HG03045 (cell line): ENCODE results near the gene MAP4K3.
"Not testable (repeated sequence)": the region's sequence is repeated elsewhere in the genome, so short reads cannot be mapped to it uniquely, and the experiment has no call there.

ENCODE experiments used
- ATAC-seq: cut with Tn5 transposase; IDR thresholded peaks from one replicate; pipeline ENCODE4 v1.9.1; 2021; ENCODE audit warnings: mild to moderate bottlenecking, moderate library complexity; ENCODE audit not compliant: unreplicated experiment

MAP4K3 gene

GRCh38 chr2:39409697-39410389, 27.2 kb downstream of the MAP4K3 start:
- ATAC-seq = no peak

DNA sequence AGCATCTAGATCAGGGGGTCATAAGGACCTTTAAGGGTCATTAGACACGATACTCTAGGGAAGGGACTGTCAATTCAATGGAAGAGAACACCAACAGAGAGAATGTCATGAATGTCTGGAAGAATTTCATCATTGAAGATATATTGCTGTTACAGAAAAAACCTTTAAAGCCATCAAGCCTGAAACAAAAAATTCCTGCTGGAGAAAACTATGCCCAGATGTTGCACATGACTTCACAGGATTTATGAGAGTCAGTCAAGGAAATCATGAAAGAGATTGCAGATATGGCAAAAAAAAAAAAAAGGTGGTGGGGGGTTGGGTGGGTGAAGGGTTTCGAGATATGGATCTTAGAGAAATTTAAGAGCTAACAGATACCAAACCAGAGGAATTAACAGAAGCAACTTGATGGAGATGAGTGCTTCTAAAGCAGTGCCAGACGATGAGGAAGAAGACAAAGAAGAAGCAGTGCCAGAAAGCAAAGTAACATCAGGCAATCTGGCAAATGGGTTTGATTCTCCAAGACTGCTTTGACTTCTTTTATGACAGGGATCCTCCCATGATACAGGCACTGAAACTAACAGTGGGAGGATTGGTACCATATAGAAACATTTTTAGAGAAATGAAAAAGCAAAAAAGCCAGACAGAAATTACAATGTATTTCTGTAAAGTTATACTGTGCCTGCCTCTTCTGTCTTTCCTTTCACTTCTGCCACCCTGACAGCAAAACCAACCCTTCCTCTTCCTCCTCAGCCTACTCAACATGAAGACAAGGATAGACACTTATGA, 28.5 kb downstream of the MAP4K3 start:
- ATAC-seq = peak; percentile 61

- no peak for ATAC-seq
Measured at GRCh38 chr2:39407516-39408296, 29.4 kb downstream of the MAP4K3 start.

DNA sequence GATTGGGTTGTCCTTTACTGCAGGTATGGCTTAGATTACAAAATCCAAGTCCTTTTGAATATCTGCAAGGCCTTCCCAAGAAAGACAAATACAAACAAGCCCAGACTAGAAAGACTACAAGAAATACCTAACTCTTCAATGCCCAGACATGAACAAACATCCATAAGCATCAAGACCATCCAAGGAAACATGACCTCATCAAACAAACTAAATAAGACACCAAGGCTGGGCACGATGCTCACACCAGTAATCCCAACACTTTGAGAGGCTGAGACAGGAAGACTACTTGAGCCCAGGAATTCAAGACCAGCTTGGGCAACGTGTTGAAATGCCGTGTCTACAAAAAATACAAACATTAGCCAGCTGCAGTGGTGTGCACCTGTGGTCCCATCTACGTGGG, 31.7 kb downstream of the MAP4K3 start:
- ATAC-seq = no peak

- ATAC-seq = peak; percentile 71
Measured at GRCh38 chr2:39403311-39403710, 33.8 kb downstream of the MAP4K3 start.

GRCh38 chr2:39401319-39401718, 35.8 kb downstream of the MAP4K3 start:
- ATAC-seq = no peak

DNA sequence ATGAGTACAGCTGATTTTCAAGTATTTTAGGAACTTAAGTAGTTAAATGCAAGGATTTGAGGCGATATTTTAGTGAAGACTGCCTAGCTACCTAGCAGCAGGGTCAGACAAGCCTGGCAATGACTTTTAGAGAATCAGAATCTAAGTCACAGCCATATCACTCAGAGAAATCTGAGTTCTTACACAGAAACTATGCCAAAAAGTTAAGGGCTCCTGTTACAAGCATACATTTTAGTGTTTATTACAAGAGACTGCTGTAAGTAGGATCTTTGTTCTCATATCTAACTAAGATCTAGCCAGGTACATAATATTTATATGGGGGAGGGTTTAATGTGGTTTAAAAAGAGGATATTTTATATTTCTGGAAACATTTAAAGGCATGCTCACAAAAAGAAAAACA, 37.5 kb downstream of the MAP4K3 start:
- no peak for ATAC-seq

- no peak for ATAC-seq
Measured at GRCh38 chr2:39395313-39395712, 41.8 kb downstream of the MAP4K3 start.

DNA sequence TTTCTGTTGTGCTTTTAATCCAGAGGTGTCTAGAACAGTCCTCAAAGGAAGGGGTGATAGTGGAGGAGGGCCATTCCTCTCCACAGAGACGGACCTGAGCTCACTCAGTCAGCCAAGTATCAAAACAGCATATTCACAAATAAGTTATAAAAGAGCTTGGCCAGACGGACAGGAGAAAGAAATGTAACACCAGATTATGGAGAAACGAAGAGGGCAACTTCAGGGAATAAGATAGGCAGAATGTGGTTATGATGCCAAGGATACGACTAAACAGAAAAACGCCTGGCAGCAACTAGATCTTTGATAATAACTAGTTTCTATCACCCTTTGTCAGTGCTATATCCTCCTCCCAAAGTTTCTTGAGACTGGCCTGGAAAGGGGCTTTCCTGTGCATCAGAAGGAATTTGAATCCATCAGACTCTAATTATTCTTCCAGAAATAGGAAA, 42.5 kb downstream of the MAP4K3 start:
- ATAC-seq = no peak

- ATAC-seq = no peak
Measured at GRCh38 chr2:39392672-39393071, 44.4 kb downstream of the MAP4K3 start.

- ATAC-seq = no peak
Measured at GRCh38 chr2:39390216-39390615, 46.9 kb downstream of the MAP4K3 start.

GRCh38 chr2:39386064-39386463, 51.0 kb downstream of the MAP4K3 start:
- ATAC-seq = no peak

GRCh38 chr2:39385172-39385571, 51.9 kb downstream of the MAP4K3 start:
- ATAC-seq = no peak

DNA sequence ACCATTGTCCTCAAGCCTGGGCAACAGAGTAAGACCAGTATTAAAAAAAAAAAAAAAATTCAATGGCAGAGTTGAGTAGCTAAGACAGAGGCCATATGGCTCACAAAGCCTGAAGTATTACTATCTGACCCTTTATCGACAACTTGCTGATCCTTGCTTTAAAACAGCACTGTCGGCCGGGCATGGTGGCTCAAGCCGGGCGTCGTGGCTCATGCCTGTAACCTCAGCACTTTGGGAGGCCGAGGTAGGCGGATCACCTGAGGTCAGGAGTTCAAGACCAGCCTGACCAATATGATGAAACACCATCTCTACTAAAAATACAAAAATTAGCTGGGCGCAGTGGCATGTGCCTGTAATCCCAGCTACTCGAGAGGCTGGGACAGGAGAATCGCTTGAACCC, 53.0 kb downstream of the MAP4K3 start:
- not testable (repeated sequence) for ATAC-seq

DNA sequence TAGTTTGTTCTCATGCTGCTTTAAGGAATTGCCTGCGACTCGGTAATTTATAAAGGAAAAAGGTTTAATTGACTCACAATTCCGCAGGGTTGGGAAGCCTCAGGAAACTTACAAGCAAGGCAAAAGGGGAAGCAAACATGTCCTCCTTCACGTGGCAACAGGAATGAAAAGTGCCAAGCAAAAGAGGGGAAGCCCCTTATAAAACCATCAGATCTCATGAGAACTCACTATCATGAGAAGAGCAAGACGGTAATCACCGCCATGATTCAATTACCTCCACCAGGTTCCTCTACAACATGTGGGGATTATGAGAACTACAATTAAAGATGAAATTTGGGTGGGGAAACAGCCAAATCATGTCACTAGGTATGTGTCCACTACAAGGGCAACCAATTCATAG, 53.9 kb downstream of the MAP4K3 start:
- ATAC-seq = no peak

DNA sequence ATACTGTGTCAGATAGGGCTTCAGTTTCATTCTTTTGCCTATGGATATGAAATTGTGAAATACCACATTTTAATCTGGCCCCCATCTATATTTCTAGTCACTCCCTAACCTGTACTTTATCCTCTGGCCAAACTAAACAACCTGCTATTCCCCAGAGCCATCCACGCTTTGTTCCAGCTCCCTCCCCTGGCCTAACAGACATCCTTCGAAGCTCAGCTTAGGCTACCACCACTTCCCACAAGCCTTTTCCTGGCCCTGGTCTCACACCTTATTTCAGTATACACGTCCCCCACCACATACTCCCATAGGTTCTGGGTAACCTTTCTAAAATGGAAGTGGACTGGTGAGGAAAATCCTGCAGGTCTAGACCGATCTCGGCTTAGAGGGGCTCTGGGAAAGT, 55.4 kb downstream of the MAP4K3 start:
- ATAC-seq = no peak

DNA sequence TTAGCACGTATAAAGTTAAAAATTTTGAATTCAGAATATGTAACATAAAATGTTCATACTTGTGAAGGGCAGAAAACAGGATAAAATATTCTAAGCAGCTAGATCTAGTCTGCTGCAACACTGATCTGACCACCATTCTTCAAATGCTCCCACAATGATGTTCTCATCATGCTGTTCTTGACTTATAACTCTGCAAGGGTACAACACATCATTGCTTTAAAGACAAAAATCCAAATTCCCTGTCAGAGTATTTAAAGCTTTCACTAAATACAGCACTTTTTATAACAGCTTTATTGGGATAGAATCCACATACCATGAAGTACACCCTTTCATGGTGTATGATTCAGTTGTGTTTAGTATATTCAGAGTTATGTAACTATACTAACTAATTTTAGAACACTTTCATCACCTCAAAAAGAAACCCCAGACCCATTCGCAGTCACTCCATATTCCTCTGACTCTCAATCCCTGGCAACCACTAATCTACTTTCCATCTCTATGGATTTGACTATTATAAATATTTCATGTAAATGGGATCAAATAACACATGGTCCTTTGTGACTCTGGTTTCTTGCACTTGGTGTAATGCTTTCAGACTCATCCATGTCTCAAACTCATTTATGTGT, 56.4 kb downstream of the MAP4K3 start:
- no peak for ATAC-seq

GRCh38 chr2:39379643-39380524, 57.2 kb downstream of the MAP4K3 start:
- peak; percentile 59 for ATAC-seq

GRCh38 chr2:39378968-39379367, 58.1 kb downstream of the MAP4K3 start:
- ATAC-seq = no peak
